ENCODE data around the gene EXOC6. TPM values are rescaled to one million over a fixed set of nuclear protein-coding genes. Genes with fewer than 3 reads are reported as not detected.
A peak's percentile ranks its signal among the peaks of the same experiment; 100 is the strongest.

The EXOC6 gene, protein sequence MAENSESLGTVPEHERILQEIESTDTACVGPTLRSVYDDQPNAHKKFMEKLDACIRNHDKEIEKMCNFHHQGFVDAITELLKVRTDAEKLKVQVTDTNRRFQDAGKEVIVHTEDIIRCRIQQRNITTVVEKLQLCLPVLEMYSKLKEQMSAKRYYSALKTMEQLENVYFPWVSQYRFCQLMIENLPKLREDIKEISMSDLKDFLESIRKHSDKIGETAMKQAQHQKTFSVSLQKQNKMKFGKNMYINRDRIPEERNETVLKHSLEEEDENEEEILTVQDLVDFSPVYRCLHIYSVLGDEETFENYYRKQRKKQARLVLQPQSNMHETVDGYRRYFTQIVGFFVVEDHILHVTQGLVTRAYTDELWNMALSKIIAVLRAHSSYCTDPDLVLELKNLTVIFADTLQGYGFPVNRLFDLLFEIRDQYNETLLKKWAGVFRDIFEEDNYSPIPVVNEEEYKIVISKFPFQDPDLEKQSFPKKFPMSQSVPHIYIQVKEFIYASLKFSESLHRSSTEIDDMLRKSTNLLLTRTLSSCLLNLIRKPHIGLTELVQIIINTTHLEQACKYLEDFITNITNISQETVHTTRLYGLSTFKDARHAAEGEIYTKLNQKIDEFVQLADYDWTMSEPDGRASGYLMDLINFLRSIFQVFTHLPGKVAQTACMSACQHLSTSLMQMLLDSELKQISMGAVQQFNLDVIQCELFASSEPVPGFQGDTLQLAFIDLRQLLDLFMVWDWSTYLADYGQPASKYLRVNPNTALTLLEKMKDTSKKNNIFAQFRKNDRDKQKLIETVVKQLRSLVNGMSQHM
- total RNA-seq (10 to 100 TPM; 14.4 to 27.8 (median 21.3) TPM), polyA plus RNA-seq (1 to 10 TPM; 7.4 to 9.1 (median 8.2) TPM)
- long read RNA-seq, donor 1, partial matches to known transcripts = 2 of 6 reads
- long read RNA-seq, donor 1, other reads (novel, unspliced or antisense) = 2 of 6 reads
- long read RNA-seq, donor 2, transcript EXOC6-201 (22 exons, 3,564 nt) = major isoform, 5 of 23 reads
- long read RNA-seq, donor 2, partial matches to known transcripts = 5 of 23 reads
- long read RNA-seq, donor 2, other reads (novel, unspliced or antisense) = 9 of 23 reads

DNA sequence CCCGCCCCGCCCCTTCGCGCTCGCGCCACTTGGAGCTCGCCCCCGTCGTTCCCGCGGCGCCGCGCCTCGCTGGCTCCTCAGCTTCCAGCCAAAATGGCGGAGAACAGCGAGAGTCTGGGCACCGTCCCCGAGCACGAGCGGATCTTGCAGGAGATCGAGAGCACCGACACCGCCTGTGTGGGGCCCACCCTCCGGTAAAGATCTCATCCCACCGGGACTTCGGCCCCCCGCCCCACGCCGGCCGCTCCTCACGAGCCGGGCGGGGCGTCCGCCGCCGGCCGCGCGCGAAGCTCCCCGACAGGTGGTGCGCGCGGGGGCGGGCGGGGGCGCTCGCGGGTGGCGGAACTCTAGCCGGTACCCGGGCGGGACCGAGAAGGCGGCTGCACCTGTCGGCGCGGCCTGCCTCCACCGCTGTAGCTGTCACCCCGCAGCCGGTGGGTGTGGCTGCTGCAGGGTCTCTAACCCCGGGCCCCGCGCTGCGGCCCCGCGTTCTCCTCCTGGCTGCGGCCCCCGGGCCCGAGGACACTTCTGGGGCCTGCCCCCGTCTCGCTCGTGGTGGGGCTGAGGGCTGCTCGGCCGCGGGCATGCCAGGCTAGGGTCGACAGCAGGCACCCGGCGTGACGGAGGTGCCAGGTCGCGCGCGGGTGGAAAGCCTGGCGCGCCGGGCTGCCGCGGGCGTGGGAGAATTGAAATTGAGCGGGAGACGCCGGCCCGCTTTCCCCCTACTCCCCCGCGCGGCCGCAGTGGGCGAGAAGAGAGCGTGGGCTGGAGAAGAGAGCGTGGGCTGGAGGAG, at the start of gene EXOC6:
Gene EXOC6 (plus strand): TSS at position 80 of the 793 bp plus-strand sequence. CDS start 14 bp downstream, at position 94.
- TF ChIP-seq CTCF (IDR thresholded peaks at IDR 0.05) = peak; percentile 9
- 0 to 1% (median 0%) methylated on average over 46 to 103 of the region's 103 CpGs for WGBS, 3 donors
- ATAC-seq = peak; percentile 90 to 95 (median 93)
- Histone ChIP-seq H3K36me3 (ENCODE audit: insufficient read depth in 1 of 2, low read depth in 1 of 2) (no peaks in the 10 kb centered on the region), H3K4me1 (peaks cover 14% of the 10 kb centered on the region), H3K27ac (peak within 1 kb of the TSS; percentile 96), H3K4me3 (peak within 1 kb of the TSS; percentile 84), H3K27me3 (ENCODE audit: insufficient read depth in 3 of 3, low read length in 2 of 3) (no peaks in the 10 kb centered on the region), H3K9me3 (peaks cover 5% of the 10 kb centered on the region)
- DNase-seq = peak; percentile 87 to 91
- intact Hi-C loops (cut with DNase I) = loop anchor here in 1 of 2 donors (5.0 kb wide), 1 partner anchor 34 kb away; no protein-coding TSS in a partner anchor

- no peaks in the 10 kb centered on the region for H3K9me3 ChIP-seq
- no peak overlapping the region for H3K27ac ChIP-seq
- WGBS, 3 donors = 72 to 76% (median 74%) methylated on average over 2 of the region's 2 CpGs
- intact Hi-C loops (cut with DNase I) = no loop called here
- ATAC-seq (no peak), DNase-seq (no peak)
- no peaks in the 10 kb centered on the region for H3K36me3 ChIP-seq (ENCODE audit: insufficient read depth in 1 of 2, low read depth in 1 of 2)
- TF ChIP-seq CTCF (IDR thresholded peaks at IDR 0.05) = no peak
- H3K4me3 ChIP-seq = no peak overlapping the region
- no peaks in the 10 kb centered on the region for H3K4me1 ChIP-seq
- no peaks in the 10 kb centered on the region for H3K27me3 ChIP-seq (ENCODE audit: insufficient read depth in 3 of 3, low read length in 2 of 3)
Observed at GRCh38 chr10:92799568-92799967, 48.8 kb upstream of the EXOC6 start.

GRCh38 chr10:92800134-92800733, 48.1 kb upstream of the EXOC6 start:
- no peak overlapping the region for H3K4me3 ChIP-seq
- intact Hi-C loops (cut with DNase I) = no loop called here
- H3K27ac ChIP-seq = no peak overlapping the region
- 53 to 63% (median 55%) methylated on average over 5 of the region's 5 CpGs for WGBS, 3 donors
- no peak for ATAC-seq
- no peaks in the 10 kb centered on the region for H3K36me3 ChIP-seq (ENCODE audit: insufficient read depth in 1 of 2, low read depth in 1 of 2)
- H3K9me3 ChIP-seq = no peaks in the 10 kb centered on the region
- no peaks in the 10 kb centered on the region for H3K27me3 ChIP-seq (ENCODE audit: insufficient read depth in 3 of 3, low read length in 2 of 3)
- no peak for DNase-seq
- no peak for TF ChIP-seq CTCF (IDR thresholded peaks at IDR 0.05)
- no peaks in the 10 kb centered on the region for H3K4me1 ChIP-seq

Data from psoas muscle (tissue), 8 donors.